Endodermal cell (in vitro differentiated cells): ENCODE measurements around the gene IKZF2. TPM values are rescaled to one million over a fixed set of nuclear protein-coding genes. Genes with fewer than 3 reads are reported as not detected.

Source experiments
- DNase-seq: peaks from one replicate; pipeline ENCODE4 v3.0.0-alpha.2; 2017
- H3K27ac ChIP-seq: 2 replicates; pipeline ENCODE4 v1.5.1; 2013; ENCODE audit warnings: mild to moderate bottlenecking, low read depth, low read length, moderate library complexity
- H3K27me3 ChIP-seq: 2 replicates; pipeline ENCODE4 v1.6.1; 2013; ENCODE audit warnings: mild to moderate bottlenecking, low read length, moderate library complexity; ENCODE audit not compliant: insufficient read depth, control insufficient read depth, poor library complexity, severe bottlenecking
- H3K36me3 ChIP-seq: 2 replicates; pipeline ENCODE4 v1.7.0; 2013; ENCODE audit warnings: mild to moderate bottlenecking, low read length, moderate library complexity; ENCODE audit not compliant: control insufficient read depth, insufficient read depth
- H3K4me1 ChIP-seq: one replicate; pipeline ENCODE4 v1.7.0; 2013; ENCODE audit warnings: low read length; ENCODE audit not compliant: control insufficient read depth, insufficient read depth
- H3K4me3 ChIP-seq: 2 replicates; pipeline ENCODE4 v1.5.1; 2013; ENCODE audit warnings: mild to moderate bottlenecking, low read length, moderate library complexity
- H3K9ac ChIP-seq: 2 replicates; pipeline ENCODE4 v1.6.1; 2013; ENCODE audit warnings: mild to moderate bottlenecking, low read length, moderate library complexity; ENCODE audit not compliant: poor library complexity, severe bottlenecking; ENCODE audit errors: extremely low read depth
- H3K9me3 ChIP-seq: 2 replicates; pipeline ENCODE4 v1.6.1; 2013; ENCODE audit warnings: mild to moderate bottlenecking, low read length, moderate library complexity; ENCODE audit not compliant: control insufficient read depth
- H3K27ac Mint-ChIP-seq: 2 replicates; pipeline ENCODE4 v1.8.0; 2020; ENCODE audit warnings: mixed read lengths
- H3K27me3 Mint-ChIP-seq: 2 replicates; pipeline ENCODE4 v1.8.0; 2021; ENCODE audit warnings: mild to moderate bottlenecking, mixed read lengths; ENCODE audit not compliant: insufficient read depth
- H3K36me3 Mint-ChIP-seq: 2 replicates; pipeline ENCODE4 v1.8.0; 2020; ENCODE audit warnings: low read depth, mixed read lengths
- H3K4me1 Mint-ChIP-seq: 2 replicates; pipeline ENCODE4 v1.8.0; 2020; ENCODE audit warnings: mixed read lengths
- H3K4me3 Mint-ChIP-seq: 2 replicates; pipeline ENCODE4 v1.8.0; 2020; ENCODE audit warnings: mild to moderate bottlenecking, moderate library complexity, mixed read lengths
- H3K9me3 Mint-ChIP-seq: 2 replicates; pipeline ENCODE4 v1.8.0; 2020; ENCODE audit warnings: mild to moderate bottlenecking, mixed read lengths
- WGBS, 2 experiments: methylation state at CpG; one replicate each; pipeline versions ENCODE4 v1.1.5 to v1.1.7; 2013; ENCODE audit warnings: missing lambda C conversion rate in 2 of 2, mixed read lengths in 1 of 2; ENCODE audit not compliant: insufficient coverage in 1 of 2, insufficient read length in 1 of 2; 5-methylcytosine and 5-hydroxymethylcytosine counted together
- total RNA-seq, 2 donors: library from RNA; stranded (reverse); fragmentation: NEBNext Ultra II Directional in 1 of 2; extraction: Animal tissue kit (Norgen Biotek cat#: 25700) in 1 of 2; gene quantifications; 2 replicates in 1 of 2; 3 replicates in 1 of 2; pipeline ENCODE4 v1.2.1, GENCODE V29; 2021
- TF ChIP-seq, protein P1 (sequence below): fragments of 200-600 bp; sonication (generic); conservative IDR thresholded peaks from 2 replicates; pipeline ENCODE4 v1.5.0; 2021; ENCODE audit warnings: antibody characterized with exemption, mild to moderate bottlenecking

The IKZF2 gene
- total RNA-seq, 2 donors from 2014 or later, result 3.9 to 8.7 TPM

DNA sequence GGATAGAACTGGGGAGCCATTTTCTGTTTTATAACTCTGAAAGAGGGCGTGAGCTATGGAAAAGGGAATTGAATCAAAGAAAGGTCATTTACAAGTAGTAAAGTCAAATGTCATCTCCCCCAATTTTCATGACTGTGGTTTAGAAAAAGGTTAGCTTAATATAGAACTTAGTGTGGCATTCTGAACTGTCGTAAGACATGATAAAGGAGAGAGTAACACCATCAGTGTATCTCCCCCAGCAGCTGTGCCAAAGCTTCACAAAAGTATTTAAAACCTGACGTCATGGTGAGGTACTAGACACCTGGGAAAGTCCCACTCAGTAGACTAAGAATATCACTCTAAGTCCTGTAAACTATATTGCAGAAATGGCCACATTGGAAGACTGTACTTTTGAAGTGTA lies 5.8 kb upstream of the IKZF2 start:
- 85 to 94% methylated on average over 3 of the region's 3 CpGs for WGBS, 2 experiments
- no peaks in the 10 kb centered on the region for H3K9me3 Mint-ChIP-seq
- Histone ChIP-seq H3K4me1 (peaks cover 6% of the 10 kb centered on the region), H3K36me3 (no peaks in the 10 kb centered on the region), H3K9me3 (no peaks in the 10 kb centered on the region), H3K9ac (no peak overlapping the region), H3K27me3 (peaks cover 58% of the 10 kb centered on the region), H3K27ac (no peak overlapping the region), H3K4me3 (no peak overlapping the region)
- H3K4me1 Mint-ChIP-seq, result peaks cover 32% of the 10 kb centered on the region
- H3K4me3 Mint-ChIP-seq, result no peak overlapping the region
- H3K36me3 Mint-ChIP-seq, result no peaks in the 10 kb centered on the region
- TF ChIP-seq, protein P1, sequence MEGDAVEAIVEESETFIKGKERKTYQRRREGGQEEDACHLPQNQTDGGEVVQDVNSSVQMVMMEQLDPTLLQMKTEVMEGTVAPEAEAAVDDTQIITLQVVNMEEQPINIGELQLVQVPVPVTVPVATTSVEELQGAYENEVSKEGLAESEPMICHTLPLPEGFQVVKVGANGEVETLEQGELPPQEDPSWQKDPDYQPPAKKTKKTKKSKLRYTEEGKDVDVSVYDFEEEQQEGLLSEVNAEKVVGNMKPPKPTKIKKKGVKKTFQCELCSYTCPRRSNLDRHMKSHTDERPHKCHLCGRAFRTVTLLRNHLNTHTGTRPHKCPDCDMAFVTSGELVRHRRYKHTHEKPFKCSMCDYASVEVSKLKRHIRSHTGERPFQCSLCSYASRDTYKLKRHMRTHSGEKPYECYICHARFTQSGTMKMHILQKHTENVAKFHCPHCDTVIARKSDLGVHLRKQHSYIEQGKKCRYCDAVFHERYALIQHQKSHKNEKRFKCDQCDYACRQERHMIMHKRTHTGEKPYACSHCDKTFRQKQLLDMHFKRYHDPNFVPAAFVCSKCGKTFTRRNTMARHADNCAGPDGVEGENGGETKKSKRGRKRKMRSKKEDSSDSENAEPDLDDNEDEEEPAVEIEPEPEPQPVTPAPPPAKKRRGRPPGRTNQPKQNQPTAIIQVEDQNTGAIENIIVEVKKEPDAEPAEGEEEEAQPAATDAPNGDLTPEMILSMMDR, result no peak
- H3K27ac Mint-ChIP-seq, result no peak overlapping the region
- no peak for DNase-seq
- H3K27me3 Mint-ChIP-seq, result peaks cover 12% of the 10 kb centered on the region

DNA sequence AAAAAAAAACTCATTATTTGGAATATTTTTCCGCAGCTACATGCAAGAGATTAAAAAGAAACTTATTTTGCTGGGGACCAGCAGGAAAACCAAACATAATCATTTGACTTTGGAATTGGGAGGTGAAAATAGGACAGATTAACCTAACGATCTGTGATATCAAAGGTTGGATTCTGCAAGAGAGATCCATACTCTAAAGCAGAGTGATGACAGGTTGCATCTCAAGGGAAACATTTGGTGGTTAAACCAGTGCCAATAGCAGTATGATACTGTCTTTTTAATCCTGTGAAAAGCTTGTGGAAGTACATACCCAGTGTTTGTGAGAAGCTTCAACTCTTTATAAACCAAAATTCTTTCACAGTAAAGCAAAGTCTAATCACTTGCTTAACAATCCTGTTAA lies 5.3 kb upstream of the IKZF2 start:
- WGBS, 2 experiments, result 93 to 96% methylated on average over 2 of the region's 2 CpGs
- Histone ChIP-seq H3K9ac (no peak overlapping the region), H3K27me3 (peaks cover 54% of the 10 kb centered on the region), H3K9me3 (no peaks in the 10 kb centered on the region), H3K4me1 (peaks cover 6% of the 10 kb centered on the region), H3K27ac (no peak overlapping the region), H3K4me3 (no peak overlapping the region), H3K36me3 (no peaks in the 10 kb centered on the region)
- Mint-ChIP-seq H3K4me1 (peaks cover 32% of the 10 kb centered on the region), H3K27ac (no peak overlapping the region), H3K27me3 (peaks cover 12% of the 10 kb centered on the region), H3K36me3 (no peaks in the 10 kb centered on the region), H3K4me3 (no peak overlapping the region), H3K9me3 (no peaks in the 10 kb centered on the region)
- TF ChIP-seq, protein P1, result no peak
- DNase-seq, result no peak

DNA sequence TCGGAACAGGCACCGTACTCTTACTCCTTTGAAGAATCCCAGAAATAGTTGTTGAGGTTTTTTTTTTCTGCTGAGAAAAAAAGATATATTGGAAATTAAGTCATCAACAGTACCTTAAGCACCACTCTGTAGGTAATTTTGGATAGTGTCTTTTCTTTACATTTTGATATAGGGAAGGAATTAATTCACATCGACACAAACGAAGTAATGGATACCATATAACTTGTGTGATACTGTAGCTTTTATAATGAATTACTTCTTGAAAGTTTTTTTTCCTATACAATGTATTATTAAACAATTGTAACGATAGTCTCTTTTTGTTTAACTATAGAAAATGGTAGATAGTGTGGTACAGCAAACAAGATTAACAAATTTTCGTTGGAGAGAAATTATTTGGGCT lies 1.5 kb upstream of the IKZF2 start:
- Histone ChIP-seq H3K27ac (no peak overlapping the region), H3K9ac (no peak overlapping the region), H3K4me1 (peaks cover 6% of the 10 kb centered on the region), H3K27me3 (peaks cover 26% of the 10 kb centered on the region), H3K36me3 (no peaks in the 10 kb centered on the region), H3K4me3 (peak overlapping the region; percentile 78), H3K9me3 (no peaks in the 10 kb centered on the region)
- TF ChIP-seq, protein P1, result no peak
- DNase-seq, result no peak
- peak overlapping the region; percentile 81 for H3K4me3 Mint-ChIP-seq
- peaks cover 4% of the 10 kb centered on the region for H3K27me3 Mint-ChIP-seq
- no peaks in the 10 kb centered on the region for H3K9me3 Mint-ChIP-seq
- peaks cover 46% of the 10 kb centered on the region for H3K4me1 Mint-ChIP-seq
- 85 to 92% methylated on average over 3 to 6 of the region's 6 CpGs for WGBS, 2 experiments
- H3K27ac Mint-ChIP-seq, result no peak overlapping the region
- H3K36me3 Mint-ChIP-seq, result no peaks in the 10 kb centered on the region
